ENCODE data around the gene NUTF2.

Gene NUTF2

DNA sequence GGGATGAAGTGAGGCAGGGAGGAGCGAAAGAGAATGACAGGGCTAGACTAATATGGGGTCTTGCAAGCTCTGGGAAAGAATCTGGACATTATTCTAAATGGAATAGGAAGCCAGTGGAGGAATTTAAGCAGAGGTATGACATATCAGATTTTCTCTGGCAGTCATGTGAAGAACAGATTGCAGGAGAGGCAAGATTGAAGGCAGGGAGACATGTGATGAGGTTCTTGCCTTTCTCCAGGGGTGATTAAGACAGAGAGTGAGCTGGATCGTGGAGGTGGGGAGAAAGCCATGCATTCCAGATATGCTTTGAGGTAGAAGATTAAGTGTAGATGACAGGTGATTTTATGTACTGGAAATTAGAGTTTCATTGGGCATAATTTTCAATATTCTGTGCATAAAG lies 8.9 kb upstream of the NUTF2 start:
- DNase-seq (ENCODE audit: low read depth), result no peak

DNA sequence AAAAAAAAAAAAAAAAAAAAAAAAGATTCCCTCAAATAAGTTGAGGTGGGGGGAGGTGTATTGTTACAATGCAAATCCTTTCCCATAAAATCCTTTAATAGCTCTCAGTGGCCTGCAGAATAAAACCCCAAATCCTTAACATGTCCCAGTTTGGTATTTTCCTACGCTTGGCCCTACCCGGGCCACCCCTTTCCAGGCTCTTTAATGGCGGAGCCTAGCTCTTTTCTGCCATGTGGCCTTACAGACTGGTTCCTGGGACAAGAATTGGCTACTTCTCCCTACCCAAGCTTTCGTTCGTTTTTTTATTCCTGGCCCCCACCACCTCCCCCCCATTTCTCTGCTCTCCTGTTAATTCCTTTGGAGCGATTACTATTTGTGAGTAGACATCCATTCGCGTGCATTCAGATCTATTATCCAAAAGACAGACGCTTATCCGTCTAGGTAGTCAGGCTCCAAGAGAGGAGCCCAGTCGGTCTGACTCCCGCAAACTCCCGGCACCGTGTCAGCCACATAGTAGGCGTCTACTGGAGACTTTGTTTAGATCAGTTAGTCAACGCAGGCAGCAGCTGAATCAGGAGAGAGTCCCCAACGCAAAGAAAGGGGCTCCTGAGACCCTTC lies 5.4 kb upstream of the NUTF2 start:
- no peak for DNase-seq (ENCODE audit: low read depth)

DNA sequence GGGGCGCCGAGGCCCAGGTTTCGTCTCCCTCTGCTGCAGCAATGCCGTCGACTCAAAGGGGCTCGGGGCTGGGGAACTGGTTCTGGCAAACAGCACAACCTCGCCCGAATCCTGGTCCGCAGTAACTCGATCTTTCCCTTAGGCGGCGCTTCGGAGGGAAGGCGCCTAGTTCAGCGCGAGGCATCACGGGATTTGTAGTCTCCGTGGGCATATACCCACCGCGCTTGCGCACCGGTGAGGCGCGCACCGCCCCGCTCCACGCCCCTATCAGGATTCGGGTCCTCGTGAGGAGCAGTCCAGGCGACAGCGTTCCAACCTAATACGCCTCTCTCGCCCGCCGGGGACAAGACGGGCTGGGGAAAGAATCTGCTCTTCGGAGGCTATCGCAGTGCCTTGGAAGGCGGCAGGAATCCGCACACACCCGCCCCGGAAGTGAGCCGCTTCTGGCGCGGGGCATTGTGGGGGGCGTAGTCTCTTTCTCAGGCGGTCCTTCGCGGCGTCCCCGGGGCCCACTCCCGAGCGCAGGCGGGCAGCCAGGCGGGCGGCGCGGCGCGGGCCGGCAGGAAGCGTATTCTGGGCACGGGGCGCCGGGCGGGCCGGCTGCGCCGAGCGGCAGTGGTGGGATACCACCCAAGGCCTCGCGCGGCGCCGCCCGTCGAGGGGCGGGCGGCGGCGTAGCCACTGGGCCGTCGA lies 4.8 kb upstream of the NUTF2 start, which contains the start of gene THAP11:
Gene THAP11 (plus strand): TSS at position 505 of the 693 bp plus-strand sequence. CDS start 235 bp downstream, outside the sequence.
- DNase-seq (ENCODE audit: low read depth), result peak; percentile 89

DNA sequence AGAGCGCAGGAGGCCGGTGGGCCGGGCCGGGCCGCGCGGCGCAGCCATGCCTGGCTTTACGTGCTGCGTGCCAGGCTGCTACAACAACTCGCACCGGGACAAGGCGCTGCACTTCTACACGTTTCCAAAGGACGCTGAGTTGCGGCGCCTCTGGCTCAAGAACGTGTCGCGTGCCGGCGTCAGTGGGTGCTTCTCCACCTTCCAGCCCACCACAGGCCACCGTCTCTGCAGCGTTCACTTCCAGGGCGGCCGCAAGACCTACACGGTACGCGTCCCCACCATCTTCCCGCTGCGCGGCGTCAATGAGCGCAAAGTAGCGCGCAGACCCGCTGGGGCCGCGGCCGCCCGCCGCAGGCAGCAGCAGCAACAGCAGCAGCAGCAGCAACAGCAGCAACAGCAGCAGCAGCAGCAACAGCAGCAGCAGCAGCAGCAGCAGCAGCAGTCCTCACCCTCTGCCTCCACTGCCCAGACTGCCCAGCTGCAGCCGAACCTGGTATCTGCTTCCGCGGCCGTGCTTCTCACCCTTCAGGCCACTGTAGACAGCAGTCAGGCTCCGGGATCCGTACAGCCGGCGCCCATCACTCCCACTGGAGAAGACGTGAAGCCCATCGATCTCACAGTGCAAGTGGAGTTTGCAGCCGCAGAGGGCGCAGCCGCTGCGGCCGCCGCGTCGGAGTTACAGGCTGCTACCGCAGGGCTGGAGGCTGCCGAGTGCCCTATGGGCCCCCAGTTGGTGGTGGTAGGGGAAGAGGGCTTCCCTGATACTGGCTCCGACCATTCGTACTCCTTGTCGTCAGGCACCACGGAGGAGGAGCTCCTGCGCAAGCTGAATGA lies 4.0 kb upstream of the NUTF2 start:
- peak; percentile 49 for DNase-seq (ENCODE audit: low read depth)

DNA sequence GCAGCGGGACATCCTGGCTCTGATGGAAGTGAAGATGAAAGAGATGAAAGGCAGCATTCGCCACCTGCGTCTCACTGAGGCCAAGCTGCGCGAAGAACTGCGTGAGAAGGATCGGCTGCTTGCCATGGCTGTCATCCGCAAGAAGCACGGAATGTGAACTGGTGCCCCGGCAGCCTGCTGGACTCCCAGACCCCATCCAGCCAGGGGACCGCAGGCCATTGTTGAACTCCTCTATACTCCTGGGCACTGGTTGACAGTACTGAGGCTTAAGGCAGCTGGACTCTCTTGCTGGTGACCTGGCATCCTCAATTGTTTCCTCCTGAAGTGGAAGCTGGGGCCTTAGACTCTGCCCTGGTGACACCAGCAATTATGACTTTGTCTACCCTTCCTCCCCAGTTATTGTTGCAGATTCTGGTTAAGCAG lies 3.4 kb upstream of the NUTF2 start:
- DNase-seq (ENCODE audit: low read depth), result no peak

DNA sequence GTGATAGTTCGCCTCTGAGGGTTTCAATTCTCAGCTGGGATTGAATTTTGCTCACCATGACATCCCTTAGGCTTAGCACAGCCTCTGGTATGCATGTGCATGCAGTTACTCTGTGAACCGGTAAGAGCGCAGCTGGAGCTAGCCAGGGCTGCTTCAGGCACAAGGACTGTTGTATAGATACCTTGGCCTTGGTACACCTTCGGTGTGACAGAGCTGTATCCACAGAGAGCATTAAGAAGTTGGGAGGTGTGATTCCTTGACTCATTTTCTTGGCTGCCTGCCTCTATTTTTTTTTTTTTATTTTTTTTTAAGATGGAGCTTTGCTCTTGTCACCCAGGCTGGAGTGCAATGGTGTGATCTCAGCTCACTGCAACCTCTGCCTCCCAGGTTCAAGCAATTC lies 2.2 kb upstream of the NUTF2 start:
- DNase-seq (ENCODE audit: low read depth), result peak; percentile 40

DNA sequence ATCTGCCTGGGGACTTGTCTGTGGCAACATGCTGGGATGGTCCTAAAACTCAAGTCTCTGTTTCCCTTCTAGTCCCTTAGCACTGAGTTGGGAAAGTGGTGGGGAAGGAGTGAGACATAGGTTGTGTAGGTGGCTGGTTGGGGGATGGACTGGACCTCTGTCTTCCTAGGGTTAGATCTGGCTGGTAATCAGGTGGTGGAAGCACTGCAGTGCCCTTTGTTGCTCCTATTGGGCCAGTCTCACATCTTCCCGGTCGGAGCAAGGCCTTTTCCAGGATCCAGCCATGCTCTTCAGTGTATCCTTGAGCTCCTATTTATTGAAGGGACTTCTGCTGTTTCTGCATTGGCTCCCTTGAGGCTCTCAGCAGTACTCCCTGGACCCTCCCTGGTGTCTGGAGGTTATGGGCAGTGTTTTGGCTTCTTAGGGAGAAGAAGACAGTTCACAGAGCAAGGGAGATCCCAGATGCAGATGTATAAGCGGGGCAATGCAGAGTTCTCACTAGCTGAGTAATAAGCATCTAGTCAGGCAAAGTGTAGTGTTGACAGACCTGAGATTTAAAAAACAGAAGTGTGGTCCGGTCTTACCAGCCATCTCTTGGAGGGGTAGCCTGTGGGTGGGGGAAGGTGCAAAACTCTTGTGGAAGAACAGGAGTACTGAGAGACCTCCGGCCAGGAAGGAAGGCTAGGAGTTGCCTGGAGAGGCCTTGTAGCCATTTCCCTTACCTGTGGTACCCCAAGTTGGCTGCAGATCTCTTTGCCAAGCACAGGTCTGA lies 1.3 kb upstream of the NUTF2 start:
- no peak for DNase-seq (ENCODE audit: low read depth)

DNA sequence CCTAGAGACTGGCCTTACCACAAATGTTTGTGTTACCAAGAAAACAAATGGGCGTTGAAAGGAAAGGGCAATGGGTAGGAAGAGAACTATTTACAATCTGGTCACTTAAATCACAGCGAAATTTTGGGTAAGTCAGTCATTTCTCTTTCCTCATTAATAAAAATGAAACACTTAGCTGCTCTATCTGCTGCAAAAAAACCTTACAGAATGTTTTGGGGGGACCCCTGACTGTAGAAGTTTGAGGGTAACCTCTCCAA lies 742 bp upstream of the NUTF2 start:
- no peak for DNase-seq (ENCODE audit: low read depth)

DNA sequence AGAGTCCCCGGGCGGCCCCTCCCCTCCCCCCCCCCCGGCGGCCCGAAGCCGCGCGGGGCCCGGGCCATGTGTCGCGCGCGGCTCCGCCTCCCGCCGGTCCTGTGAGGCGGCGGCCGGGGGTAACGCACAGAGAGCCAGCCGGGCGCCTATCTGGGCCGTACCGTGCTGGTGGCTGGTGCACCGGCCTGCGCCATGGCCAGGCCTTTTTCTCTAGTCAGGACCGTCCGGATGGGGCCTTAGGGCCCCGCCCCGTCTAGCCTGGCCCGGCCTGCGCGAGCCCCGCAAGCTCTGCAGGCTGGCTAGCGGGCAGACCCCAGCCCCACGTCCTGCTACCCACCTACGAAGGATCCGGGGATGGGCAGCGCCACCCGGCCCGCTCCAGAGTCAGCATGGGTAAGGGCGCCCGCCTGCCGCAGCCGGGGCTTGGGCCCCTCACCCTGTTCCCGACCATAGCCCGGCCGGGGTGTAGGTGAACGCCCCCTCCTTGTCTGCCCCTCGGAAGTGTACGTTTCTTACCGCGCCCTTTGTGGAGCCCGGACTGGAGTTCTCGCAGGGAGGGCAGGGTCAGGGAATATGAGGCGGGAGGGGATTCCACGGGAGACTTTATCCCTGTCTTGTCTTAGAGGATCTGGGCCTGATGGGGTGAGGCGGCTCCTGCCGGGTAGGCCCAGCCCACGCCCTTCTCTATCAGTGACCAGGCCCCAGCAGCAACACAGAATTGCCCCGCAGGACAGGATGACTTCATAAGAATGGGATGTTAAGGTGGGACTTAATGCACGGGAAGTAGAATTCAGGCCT lies 530 bp downstream of the NUTF2 start, which contains the start of gene CENPT:
Gene CENPT (minus strand): TSS at position 630 of the 798 bp plus-strand sequence. CDS start 13,834 bp downstream, outside the sequence.
- DNase-seq (ENCODE audit: low read depth), result peak; percentile 72

DNA sequence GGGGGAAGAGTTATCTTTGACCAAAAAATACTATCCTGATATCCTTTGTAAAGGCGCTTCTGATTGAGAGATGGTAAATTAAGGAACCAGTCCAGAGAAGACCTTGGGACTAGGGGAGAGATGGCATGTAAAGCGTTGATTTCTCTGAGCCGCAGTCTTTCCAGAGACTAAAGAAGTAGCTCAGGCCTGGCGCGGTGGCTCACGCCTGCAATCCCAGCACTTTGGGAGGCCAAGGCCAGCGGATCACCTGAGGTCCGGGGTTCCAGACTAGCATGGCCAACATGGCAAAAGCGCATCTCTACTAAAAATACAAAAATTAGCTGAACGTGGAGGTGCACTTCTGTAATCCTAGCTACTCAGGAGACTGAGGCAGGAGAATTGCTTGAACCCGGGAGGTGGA lies 1.4 kb downstream of the NUTF2 start:
- DNase-seq (ENCODE audit: low read depth), result no peak

DNA sequence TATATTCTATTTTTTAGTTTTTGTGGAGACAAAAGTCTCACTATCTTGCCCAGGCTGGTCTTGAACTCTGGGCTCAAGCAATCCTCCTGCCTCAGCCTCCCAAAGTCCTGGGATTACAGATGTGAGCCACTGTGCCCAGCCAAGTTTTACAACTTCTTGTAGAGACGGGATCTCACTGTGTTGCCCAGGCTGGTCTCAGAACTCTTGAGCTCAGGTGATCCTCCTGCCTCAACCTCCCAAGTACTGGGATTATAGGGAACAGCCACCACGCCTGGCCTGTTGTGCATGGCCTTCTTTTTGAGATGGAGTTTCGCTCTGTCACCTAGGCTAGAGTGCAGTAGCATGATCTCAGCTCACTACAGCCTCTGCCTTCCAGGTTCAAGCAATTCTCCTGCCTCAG lies 6.9 kb downstream of the NUTF2 start:
- DNase-seq (ENCODE audit: low read depth), result no peak

DNA sequence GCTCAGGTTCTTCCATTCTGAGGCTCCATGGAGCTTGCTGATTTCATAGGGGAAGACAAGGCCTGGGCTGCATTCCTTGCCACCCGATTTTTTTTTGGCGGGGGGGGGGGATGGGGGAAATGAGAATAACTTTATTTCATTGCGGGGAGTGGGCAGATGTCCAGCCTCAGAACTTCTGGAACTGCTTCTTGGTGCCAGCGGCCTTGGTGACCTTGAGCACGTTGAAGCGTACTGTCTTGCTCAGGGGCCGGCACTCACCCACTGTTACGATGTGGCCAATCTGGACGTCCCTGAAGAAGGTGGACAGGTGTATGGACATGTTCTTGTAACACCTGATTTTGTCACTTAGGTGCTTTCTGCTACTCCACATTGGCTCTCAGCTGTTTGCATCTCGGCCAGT lies 9.1 kb downstream of the NUTF2 start:
- DNase-seq (ENCODE audit: low read depth), result no peak

DNA sequence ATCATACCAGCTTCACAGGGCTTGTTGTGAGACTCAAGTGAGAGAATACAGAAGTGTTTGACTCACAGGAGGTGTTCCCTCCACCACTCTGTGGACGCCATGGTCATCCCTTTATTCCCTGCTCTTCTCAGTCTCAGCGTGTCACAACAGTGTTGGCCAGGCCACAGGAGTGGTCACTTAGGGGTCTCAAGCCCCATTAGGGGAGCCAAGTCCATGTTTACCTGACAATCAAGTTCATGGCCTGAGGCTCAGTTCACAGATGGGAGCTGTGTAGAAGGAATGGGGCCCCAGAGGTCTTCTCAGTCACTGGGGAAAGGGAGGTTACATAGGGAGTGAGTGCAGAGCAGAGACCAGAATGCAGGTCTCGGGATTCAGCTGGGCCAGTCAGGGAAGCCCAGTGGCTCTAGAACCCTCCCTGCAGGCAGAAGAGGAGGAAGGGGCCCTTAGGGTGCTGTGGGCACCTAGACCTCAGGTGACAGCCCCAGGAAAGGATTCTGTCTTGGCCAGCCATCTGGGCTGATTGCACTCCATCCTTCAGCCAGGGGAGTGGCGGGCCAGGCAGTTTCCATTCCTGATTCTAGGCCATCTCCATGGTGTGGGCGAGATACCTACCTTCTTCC lies 10.3 kb downstream of the NUTF2 start:
- DNase-seq (ENCODE audit: low read depth), result no peak

DNA sequence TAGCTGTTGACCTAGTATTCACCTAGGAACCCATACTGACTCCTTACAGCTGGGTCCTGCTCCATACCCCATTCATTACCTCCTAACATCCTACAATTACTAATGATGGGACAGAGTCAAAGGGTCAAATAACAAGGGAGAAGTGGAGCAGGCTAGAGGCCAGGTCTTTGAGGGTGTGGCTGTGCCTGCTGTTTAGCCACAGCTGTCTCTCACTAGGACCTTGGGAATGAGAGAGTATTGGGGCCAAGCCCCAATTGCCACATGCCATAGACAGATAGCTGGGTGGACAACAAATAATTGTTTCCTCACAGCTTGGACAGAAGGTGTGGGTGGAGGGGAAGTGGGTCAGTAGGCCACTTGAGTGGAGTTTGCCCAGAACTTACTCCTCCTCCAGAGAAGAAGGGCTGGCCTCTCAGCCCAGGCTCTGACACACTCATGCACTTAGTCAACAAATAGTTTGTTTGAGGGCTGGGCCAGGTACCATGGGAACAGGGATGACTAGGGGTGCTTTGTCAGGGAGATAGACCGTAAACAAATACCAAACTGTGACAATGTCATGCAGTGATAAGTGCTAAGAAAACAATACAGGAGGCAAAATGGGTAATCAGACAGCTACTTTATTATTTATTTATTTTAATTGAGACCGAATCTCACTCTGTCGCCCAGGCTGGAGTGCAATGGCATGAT lies 11.0 kb downstream of the NUTF2 start:
- DNase-seq (ENCODE audit: low read depth), result peak; percentile 97

DNA sequence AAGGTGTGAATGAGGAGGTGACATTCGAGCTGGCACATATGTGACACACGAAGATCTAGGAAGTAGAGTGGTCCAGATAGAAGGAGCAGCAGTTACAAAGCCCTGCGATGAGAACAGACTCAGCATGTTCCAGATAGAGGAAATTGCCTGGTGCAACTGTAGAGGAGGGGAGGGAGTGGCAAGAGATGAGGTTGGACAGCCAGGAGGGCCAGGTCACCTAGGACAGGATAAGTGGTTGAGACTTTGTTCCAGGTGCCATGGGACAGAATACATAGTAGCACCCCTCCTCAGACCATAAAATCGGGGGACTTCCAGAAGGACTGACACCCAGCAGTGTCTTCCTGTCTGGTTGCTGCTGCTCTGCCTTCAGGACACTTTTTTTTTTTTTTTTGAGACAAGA lies 11.8 kb downstream of the NUTF2 start:
- no peak for DNase-seq (ENCODE audit: low read depth)

DNA sequence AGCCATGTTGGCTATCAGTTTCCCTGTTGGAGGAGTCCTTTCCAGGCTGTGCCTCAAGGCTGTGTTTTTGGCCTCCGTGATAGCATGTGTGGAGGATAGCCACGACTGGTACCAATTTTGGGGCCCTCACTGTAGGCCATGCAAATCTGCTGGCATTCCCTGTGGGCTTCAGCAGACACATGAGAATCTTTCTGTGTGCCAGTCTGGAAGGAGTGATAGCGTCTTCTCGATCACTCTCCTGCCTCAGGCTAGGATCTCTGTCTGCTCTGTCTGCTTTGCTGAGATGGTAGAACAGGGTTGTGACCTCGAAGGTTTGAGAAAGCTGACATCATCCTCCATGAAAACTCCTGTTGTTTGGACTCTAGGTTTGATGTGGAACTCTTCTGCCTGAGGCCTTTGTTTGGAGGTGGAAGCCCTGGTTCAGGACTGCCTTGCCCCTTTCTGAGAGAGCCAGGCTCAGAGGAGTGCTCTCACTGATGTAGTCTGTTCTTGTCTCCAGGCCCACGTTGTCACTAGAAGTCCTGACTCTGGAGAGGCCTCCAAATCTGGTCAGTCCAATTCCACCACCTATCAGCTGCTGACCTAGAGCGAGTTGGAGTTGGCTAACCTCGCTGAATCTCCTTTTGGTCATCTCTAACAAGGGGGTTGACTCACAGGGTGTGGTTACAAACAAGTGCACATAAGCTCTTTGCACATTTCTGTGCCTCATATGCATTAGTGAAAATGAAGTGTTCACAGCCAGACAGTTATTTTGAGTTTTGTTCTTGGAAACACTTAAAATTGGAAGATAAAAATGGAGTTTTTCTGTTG lies 14.1 kb downstream of the NUTF2 start:
- DNase-seq (ENCODE audit: low read depth), result peak; percentile 63

DNA sequence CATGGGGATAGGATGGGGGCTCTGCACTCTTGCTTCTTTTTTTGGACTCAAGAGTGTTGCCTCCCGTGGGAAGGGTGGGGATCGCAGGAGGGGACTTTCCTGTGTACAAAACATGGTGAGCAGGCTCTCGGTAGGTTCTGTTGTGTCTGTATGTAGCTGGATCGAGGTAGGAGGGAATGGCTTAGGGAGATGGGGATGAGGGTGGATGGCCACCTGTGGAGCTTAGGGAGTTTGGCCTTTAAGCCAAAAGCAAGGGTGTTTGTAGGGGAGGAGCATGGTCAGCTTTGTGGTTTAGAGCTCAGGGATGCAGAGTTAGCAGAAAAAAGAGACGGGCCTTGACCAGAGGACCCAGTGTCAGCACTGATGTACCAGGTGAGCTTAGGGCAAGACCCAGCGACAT lies 15.1 kb downstream of the NUTF2 start:
- DNase-seq (ENCODE audit: low read depth), result no peak

DNA sequence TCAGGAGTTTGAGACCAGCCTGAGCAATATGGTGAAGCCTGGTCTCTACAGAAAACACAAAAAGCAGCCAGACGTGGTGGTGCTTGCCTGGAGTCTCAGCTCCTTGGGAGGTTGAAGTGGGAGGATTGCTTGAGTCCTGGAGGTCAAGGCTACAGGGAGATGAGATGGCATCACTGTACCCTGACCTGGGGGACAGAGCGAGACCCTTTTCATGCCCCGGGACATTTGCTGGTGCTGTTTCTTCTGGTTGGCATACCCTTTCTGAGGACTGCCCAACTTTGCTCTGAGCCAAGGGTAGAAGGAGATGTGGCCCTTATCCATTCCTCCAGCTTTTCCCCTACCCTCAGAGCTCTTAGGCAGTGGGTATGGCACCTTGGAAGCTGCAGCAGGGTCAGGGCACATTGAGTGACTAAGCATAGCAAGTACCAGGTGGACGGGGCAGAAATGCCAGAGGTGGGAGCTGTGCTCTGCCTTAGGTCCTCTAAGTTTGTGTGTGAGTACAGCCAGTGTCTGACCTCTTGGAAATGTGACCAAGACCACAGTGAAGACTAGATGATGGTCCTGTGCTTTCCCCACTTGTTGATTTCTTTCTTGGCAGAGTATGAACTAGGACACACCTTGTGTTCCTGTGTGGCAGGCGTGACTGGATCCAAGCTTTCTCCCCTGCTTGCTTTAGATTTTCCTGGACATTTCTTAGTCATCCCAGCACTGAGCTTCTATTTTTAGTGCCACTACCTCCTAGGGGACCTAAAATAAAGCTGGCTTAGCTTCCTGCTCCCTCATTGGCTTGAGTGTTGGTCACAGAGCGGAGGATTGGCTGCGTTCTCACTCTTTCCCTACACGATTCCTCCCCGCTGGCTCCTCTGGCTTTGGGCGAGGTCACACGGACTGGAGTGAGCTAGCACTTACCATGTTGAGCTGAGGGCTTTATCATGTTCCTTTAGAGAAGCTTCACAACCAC lies 16.2 kb downstream of the NUTF2 start:
- peak; percentile 30 for DNase-seq (ENCODE audit: low read depth)
